Measurements from ENCODE around the gene SLC8A1.

SLC8A1 gene

DNA sequence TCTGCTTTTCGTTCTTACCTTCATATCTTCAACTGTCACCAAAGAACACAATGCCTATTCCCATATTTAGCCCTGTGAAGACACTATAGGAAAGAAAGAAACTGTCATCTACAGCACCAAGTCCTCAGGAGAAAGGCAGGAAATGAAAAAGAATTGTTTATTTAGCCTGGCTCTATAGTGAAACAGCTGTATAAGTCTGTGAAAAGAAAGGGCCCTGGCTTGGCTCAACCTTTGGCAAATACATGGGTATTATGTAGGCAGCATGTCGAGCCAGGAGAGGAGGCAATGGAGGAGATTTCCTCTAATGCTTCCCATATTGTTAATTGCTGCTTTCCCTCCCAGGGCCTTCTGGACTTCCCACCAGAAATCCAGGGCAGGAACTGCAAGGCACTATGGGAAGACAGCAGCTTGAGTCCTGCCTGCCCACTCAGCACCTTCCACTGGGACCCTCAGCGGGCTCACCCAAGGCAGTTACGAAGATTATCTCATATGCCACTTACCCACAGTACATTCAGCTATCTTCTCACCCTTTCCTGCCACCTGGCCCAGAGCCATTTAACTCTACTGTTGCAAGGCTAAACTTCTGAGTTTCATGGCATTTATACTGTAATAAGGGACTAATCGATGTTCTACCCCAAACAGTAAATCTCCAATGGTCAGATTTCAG, 30.1 kb downstream of the SLC8A1 start:
- no peak for DNase-seq (ENCODE audit: low read depth)

DNA sequence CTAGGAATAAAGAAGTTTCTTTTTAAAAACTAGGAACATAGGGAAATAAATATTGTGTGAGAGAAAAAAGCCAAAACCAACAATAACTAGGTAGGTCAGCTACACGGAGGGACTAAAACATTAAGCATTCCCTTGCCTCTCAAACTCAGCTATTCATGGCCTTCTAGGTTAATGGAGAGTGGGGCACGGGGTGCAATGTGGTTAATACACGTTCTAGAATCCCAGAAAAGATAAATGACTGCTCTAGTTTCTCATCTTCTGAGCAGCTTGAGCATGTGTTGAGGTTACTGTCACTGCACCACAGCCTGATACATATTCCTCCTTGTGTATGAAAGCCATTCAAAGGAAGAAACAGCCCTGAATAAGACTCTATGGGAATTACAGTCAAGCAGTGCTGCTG, 31.4 kb downstream of the SLC8A1 start:
- no peak for DNase-seq (ENCODE audit: low read depth)

DNA sequence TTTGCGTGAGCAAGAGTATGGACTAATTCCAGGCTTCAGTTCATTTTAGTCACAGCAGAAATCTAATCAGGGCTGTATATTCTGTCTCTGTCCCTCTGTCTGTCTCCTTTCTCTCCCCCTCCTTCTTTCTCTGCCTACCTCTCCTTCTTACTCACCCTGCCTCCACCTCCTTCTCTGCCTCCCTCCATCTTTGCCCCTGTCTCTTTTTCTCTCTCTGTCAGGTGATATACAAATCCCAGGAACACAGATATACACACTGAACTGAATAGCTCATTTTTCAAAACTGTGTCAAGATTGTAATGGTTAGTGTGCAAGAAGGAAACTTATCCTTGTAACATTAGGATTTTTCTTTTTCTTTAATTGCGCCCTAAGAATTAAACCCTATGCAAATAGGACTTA, 32.5 kb downstream of the SLC8A1 start:
- DNase-seq (ENCODE audit: low read depth) = no peak

DNA sequence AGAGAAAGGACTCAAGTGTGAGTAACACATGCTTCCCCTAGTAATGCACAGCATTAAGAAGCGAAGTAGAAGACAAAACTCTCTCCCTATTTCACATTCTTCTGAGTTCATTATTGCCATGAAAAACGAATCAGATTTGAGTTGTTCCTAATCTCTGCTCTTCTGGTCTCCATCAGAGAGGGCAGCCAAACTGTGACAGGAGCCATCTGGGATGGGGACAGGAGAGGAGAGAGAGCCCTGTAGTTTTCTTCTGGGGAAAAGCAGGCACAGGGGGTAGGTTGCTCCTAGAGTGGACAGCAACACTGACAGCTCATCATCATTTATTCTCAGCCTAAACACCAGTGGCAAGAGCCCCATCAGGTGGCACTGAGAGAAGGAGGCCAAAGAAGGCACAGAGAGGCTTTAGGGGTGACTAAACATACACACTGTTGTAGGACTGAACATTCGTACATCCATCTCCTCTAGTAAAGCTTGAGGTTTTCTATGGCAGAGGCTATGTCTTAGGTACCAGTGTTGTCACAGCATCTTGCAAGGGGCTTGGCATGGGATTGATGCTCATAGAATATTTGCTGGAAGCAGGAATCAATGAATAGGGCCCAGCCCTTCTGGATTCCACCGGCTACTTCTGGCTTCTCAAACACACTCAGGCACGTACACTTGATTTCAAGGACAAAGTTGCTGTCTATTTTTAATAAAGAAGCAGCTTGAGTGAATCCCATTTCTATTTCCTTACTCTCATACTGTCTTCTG, 33.1 kb downstream of the SLC8A1 start:
- DNase-seq (ENCODE audit: low read depth) = no peak

DNA sequence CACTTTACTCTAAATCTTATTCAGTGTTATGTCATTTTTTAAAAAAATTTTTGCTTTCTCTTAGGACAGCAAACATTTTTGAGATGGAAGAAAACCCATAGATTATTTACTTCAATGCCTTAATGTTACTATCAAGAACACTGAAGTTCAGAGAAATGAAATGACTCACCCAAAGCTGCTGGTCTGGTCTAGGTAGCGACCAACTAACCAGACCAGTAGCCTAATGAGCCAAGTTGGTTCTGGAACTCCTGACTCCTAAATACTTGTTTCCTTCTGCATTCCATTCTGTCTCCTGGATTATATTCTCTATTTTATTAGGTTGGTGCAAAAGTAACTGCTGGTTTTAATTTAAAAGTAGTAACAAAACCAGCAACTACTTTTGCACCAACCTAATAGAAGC, 35.4 kb downstream of the SLC8A1 start:
- DNase-seq (ENCODE audit: low read depth) = no peak

DNA sequence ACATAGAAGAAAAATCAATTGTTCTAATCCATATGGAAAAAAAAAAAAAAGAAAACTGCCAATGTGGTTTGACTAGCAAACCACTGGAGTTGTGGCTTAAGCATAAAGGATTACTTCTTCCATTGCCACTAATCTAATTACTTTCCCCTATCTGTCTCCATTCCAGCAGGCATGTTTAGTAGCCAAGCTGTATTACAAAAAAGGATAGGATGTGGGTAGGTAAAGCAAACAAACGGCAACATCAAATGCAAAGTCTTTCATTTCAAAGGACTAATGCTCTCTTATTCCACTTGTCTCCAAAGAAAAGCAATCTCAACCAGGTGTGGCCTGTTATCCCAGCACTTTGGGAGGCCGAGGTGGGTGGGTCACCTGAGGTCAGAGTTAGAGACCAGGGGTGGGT, 36.5 kb downstream of the SLC8A1 start:
- DNase-seq (ENCODE audit: low read depth) = no peak

DNA sequence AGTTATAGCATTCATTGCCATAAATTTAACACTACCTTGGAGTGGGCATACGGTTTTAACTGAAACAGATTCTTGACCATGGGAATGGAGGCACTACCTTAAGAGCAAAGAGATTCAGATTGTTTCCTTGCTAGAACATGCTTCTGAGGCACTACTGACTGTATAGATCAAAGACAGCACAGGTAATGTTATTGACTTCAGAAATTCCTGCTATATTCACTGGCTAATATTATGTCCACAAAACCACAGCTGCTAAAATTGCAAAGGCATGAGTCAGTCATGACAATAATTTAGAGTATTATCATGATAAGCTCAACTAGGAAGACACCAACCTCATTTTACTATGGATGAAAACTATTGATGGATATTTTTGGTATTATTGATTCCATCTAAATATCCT, 39.4 kb downstream of the SLC8A1 start:
- DNase-seq (ENCODE audit: low read depth) = no peak

DNA sequence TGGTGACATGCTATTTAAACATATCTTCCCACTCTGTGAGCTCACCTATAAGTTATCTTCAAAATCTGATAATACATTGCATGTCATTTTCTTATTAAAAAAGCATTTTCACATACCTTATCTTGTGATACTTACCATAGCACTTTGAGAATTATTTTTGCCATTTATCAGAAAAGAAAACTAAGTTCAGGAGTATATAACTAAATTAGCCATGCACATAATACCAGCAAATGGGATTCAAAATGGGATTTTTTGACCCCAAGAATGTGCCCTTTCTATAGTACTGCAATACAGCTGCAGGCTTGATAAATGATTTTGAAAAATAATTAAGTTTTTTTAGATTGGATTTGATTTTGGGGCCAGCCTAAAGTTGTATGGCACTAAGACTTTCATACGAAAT, 41.2 kb downstream of the SLC8A1 start:
- no peak for DNase-seq (ENCODE audit: low read depth)

DNA sequence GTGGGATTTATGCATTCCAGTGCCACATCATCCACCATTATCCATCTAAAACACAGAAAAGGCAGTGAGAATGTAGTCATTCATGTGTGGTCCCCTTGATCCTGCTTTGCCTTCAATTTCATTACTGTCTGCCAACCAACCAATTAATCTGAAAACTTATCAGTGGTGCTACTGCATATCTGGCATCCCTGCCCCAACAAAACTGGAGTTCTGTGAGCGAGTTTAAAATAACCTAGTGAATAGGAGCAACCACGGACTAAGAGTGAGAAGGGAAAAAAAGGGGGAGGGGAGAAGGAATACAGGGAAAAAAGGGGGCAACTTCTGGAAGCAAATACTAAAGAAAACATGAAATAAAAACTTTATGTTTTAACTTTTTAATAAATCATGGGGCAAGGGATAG, 42.2 kb downstream of the SLC8A1 start:
- DNase-seq (ENCODE audit: low read depth) = no peak

DNA sequence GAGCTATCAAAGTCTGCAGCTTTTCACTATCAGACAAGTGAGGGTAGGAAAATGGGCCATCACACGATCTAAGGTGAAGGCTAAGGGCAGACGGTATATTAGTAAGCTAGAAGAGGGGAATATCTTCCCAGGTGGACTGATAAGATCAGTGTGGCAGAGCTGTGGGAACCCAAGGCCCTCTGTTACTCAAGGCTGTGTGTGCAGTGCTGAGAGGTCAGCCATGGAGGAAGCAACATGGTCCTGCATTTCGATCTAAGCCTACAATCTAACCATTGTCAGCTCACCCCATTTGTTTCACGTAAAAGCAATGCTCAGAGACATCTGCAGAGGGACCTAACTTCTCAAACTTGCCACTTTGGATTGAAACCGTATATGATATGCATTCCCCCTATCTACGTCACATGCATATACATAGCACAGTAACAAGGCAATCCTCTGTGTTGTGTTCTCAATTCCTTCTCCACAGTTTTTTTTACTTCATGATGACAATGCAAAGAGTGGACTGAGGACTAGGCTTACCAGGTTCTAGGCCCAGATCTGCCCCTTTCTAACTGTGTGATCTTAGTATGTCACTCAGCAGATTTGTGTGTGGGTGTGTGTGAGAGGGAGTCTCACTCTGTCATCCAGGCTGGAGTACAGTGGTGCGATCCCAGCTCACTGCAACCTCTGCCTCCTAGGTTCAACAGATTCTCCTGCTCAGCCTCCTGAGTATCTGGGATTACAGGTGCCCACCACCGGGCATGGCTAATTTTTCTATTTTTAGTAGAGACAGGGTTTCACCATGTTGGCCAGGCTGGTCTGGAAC, 45.2 kb downstream of the SLC8A1 start:
- no peak for DNase-seq (ENCODE audit: low read depth)

DNA sequence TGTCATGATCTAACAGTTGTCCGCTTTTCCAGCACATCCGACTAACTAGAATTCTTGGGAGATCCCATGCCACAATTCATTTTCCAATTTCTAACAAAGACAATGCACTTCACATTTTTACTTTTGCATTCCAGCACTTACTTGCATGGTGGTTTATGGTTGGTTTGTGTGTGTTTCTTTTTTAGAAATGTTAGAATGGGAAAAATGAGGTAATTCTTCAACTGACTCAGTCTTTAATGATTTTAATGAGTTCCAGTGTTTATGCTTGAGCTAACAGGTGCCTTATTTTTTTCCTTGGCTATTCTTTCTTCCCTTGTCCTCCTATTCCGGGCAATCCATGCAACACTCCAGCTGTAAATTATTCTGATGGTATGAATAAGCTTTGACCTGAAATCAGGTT, 46.4 kb downstream of the SLC8A1 start:
- no peak for DNase-seq (ENCODE audit: low read depth)

DNA sequence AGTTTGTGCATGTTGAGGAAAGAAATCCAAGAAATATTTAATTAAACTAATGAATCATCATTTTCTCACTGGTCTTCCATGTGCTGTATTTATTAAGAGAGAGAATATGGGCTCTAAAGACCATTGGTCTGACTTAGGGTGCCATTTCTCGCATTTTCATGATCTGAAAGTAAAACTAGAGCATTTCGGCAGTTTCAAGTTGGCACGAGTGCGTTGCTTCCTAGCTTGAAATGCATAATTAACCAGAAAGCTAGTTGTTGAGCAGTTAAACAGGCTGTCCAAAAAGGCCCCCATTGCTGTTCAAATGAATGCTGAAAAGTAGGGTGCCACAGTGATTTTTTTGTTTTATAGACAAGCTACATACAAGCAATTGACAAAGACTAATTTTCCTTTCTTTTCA, 47.4 kb downstream of the SLC8A1 start:
- DNase-seq (ENCODE audit: low read depth) = no peak

DNA sequence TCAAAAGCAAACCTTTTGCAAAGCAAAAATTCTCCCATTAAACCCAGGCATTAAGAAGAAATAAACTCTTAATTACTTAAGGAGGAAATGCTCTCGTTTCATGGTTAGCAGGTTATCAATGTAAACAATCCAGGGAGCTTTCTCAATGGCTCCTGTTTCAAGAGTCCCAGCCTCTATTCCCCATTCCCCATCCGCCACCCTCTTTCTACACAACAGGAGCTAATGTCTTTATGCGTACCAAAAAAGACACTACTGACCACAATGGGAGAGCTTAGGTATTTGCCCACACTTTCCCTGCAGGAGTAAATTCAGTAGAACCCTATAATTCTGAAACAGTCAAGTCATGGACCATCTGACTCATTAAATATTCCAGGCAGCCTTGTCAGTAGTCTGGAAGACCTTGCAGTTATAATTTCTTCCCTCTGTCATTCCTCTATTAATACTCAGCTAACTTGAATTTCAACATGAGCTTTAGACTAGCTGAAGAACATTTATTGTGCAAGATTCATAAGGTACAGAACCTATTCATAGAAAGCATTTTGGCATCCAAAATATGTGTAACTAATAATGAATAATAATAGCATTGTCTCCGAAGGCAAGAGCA, 48.6 kb downstream of the SLC8A1 start:
- peak; percentile 88 for DNase-seq (ENCODE audit: low read depth)

DNA sequence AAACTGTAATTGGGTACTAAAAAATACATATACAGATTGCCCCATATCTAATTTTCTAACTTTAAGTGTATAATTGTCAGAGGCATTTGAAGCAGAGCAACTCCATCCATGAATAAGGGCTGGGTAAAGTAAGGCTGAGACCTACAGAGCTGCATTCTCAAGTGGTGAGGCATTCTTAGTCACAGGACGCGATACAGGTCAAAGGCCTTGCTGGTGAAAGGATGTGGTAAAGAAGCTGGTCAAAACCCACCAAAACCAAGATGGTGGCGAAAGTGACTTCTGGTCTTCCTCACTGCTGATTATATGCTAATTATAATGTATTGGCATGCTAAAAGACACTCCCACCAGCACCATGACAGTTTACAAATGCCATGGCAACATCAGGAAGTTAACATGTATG, 50.0 kb downstream of the SLC8A1 start:
- peak; percentile 86 for DNase-seq (ENCODE audit: low read depth)

DNA sequence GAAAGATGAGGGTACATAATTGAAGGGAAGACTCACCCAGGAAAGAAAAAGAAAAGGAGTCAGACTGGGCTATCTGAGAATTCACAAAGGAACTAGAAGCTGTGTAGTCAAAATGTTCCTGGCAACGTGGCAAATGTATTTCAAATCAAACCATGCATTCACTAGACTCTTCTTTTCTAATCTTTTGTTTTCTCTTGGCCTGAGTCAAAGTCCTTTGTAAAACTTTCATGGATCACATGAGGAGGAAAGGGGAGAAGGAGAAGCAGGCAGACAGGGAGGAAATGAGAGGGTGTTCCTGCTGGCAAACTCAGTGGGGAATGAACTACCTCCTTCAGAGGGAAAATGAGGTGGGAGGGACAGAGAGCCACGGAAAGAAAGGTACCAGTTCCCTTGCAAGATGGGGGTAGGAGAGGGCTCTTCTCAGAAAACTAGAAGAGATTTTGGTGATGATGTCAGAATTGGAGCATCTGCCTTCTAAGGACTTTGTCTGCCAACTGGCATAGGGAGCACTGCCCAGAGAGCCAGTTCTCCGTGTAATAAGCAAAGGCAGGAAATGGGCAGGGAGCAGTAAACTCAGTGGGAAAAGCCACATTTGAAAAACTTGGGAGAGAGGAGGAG, 51.4 kb downstream of the SLC8A1 start:
- no peak for DNase-seq (ENCODE audit: low read depth)

DNA sequence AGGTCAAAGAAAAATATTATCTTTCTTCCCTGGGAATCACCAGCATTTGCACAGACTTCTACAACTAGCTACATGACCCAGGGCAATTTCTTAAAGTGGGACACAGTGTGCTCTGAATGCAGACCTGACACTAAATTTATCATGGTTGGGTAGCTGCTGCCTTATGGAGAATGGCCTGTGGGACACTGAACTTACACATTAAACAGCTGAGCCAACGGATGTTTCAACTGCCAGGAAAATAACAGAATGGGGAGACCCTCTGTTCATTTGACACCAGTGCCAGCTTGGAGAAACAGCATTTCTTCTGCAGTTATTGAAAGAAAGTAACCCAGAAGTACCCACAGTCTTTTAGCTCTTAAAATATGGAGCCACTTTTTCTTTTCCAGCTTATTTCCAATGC, 54.1 kb downstream of the SLC8A1 start:
- DNase-seq (ENCODE audit: low read depth) = no peak

DNA sequence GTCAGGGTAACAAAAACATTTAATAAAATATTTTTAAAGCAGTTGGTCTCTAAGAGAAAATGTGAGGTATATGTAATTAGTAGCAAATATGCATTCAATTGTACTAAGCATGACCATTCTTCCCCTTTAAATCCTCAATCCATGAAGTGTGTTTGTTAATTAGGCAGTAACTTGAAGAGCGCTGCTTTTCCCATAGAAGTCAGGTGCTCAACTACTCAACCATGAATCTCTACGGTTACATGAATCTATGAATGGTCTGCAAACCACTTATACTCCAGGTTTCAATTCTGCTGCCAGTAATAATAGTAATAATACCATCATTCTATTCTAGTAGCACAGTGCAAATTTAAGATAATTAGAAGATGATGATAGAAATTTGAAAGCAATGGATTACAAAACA, 55.8 kb downstream of the SLC8A1 start:
- no peak for DNase-seq (ENCODE audit: low read depth)

DNA sequence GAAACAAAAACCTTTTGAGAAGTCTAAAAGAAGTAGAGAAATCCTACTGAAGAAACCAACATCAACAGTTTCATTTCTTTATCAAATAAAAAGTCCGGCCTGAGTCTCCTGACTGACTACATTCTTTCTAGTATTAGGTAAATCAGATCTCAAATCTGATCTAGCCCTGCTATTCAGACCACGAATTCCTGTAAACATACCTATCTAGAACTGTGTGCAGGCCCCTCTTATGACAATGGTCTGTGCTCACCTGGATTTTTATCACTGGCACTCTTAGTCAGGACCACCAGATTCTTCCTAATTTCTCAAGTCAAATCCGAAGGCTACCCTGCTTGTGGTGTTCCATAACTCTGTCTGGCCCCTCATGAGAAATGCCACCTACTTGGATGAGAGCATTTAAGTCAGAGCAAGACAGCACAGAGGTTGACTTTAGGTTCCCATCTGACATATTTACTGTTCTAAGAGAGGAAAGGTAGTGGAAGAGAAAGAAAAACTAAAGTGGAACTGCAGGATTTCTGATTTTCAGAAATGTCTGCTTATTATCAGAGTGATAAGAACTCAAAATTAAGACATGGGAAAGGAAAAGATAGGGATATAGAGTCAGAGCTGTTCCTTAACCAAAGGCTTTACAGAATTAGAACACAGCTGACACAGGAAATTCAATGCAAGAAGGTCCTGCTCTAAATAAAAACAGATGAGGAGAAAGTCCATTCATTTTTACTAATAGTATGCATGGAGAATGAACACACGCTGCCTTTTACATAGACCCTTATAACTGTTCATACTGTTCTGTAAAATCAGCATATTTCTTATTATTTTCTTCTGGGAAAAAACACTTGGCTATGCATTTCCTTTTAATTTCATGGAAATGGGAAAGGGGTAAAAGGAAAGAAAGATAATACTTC, 56.5 kb downstream of the SLC8A1 start:
- DNase-seq (ENCODE audit: low read depth) = no peak

DNA sequence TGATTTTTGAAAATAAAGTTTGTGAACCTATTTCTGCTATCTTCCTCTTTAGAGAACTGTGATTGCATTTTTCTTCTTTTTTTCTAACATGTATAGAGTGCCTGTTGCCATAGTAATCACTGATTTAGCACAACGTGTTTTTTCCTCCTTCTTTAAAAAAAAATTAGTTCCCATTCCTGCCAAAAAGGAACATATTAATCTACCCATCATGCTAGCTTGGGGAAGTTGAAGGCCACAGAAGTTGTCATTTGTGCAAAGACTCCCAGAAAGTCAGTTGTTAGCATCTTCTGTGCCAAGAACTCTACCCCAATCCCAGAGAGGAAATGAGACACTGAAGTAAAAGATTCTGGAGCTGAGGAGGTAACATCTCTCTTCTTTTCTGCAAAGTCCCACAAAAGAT, 57.3 kb downstream of the SLC8A1 start:
- no peak for DNase-seq (ENCODE audit: low read depth)

DNA sequence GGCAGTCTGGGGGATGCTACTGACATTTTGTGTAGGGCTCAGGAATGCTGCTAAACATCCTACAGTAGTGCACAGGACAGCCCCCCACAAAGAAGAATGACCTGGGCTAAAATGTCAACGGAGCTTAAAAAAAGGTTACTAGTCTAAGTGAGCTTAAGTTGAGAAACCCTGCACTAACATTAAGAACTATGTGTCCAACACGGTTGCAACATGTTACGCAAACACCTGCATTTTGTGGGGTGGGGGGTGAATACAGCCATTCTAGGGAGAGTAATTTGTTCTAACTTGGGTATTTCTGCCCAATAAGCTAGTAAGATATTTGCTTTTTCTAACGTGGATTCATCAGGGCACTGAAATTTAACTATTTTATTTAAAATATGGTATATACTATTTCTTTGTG, 57.9 kb downstream of the SLC8A1 start:
- DNase-seq (ENCODE audit: low read depth) = no peak

DNA sequence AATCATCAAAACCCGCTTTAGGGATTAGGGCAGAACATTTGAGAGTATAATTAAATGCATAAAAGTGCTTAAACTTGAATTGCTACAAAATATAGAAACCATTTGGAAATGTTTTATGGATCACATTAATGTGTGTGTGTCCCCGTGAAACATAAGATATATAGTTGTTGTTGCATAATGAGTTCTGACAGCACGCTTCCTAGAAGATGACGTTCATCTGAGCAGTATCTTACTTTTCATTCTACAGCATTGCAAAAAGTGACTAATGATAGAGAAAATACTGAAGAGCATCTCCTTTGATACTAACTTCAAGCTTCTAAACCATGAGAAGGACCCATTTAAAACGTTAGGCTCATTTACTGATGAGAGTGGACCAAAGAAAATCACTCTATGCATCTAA, 63.7 kb downstream of the SLC8A1 start:
- no peak for DNase-seq (ENCODE audit: low read depth)

Data from non-pigmented ciliary epithelial cell (primary cell).